K562 (cell line): ENCODE data around the gene NPR2. TPM values are rescaled to one million over a fixed set of nuclear protein-coding genes. Genes with fewer than 3 reads are reported as not detected.

Source experiments
- C11orf30 ChIP-seq: fragments of 450-650 bp; IDR thresholded peaks from 2 replicates; pipeline ENCODE4 v1.6.1; 2016; ENCODE audit warnings: low read depth, mild to moderate bottlenecking
- CC2D1A ChIP-seq: fragments of 450-650 bp; IDR thresholded peaks from 2 replicates; pipeline ENCODE4 v1.6.1; 2017; ENCODE audit warnings: mild to moderate bottlenecking
- ILK ChIP-seq: fragments of 450-650 bp; IDR thresholded peaks from 2 replicates; pipeline ENCODE4 v1.6.1; 2016; ENCODE audit warnings: missing genetic modification characterization, low read depth, mild to moderate bottlenecking, missing compliant biosample characterization, moderate library complexity, borderline replicate concordance
- MAFF ChIP-seq: IDR thresholded peaks from 2 replicates; pipeline ENCODE4 v1.6.1; 2012; ENCODE audit warnings: low read length, improper control_type of control experiment
- MTA3 ChIP-seq: fragments of 450-650 bp; formaldehyde crosslinking; IDR thresholded peaks from 2 replicates; pipeline ENCODE4 v1.6.1; 2017; ENCODE audit warnings: mild to moderate bottlenecking, borderline replicate concordance
- MYBL2 ChIP-seq, 2 experiments: fragments of 450-650 bp in 1 of 2; sonication (generic) in 1 of 2; formaldehyde crosslinking in 1 of 2; IDR thresholded peaks; 2 replicates each; pipeline versions ENCODE4 v1.6.1 to v1.8.1; 2017 to 2022; ENCODE audit warnings: borderline replicate concordance in 1 of 2, inconsistent platforms in 1 of 2, low read depth in 1 of 2, mild to moderate bottlenecking in 1 of 2, missing genetic modification reagents in 1 of 2, moderate library complexity in 1 of 2
- POLR2A ChIP-seq: fragments of 450-650 bp; conservative IDR thresholded peaks from 2 replicates; pipeline ENCODE4 v1.6.1; 2016
- POLR2B ChIP-seq: fragments of 450-650 bp; IDR thresholded peaks from 2 replicates; pipeline ENCODE4 v1.6.1; 2018; ENCODE audit warnings: low read depth; ENCODE audit not compliant: partially characterized antibody
- RBM39 ChIP-seq: fragments of 200-400 bp; formaldehyde crosslinking; optimal IDR thresholded peaks from 2 replicates; pipeline ENCODE3; 2018; ENCODE audit warnings: low read depth, low read length
- RFX1 ChIP-seq: fragments of 450-650 bp; IDR thresholded peaks from 2 replicates; pipeline ENCODE4 v1.6.1; 2016; ENCODE audit warnings: mild to moderate bottlenecking, moderate library complexity
- SMARCB1 ChIP-seq: IDR thresholded peaks from 2 replicates; pipeline ENCODE4 v1.6.1; 2011; ENCODE audit warnings: improper control_type of control experiment, low read depth; ENCODE audit not compliant: insufficient read length
- ZEB2 ChIP-seq: fragments of 450-650 bp; IDR thresholded peaks from 2 replicates; pipeline ENCODE4 v1.6.1; 2016
- ZFP36 ChIP-seq: fragments of 150-350 bp; IDR thresholded peaks from 2 replicates; pipeline ENCODE4 v1.6.1; 2018; ENCODE audit warnings: low read length, low read depth; ENCODE audit not compliant: partially characterized antibody
- ZNF707 ChIP-seq: fragments of 250-450 bp; sonication (Bioruptor Pico); conservative IDR thresholded peaks from 2 replicates; pipeline ENCODE4 v1.8.0; 2022; ENCODE audit warnings: inconsistent platforms, mild to moderate bottlenecking, moderate library complexity
- ZNF764 ChIP-seq: fragments of 250-450 bp; sonication (Bioruptor Pico); IDR thresholded peaks from 2 replicates; pipeline ENCODE4 v1.4.0; 2020; ENCODE audit warnings: low read depth, mild to moderate bottlenecking, moderate library complexity
- polyA plus RNA-seq, 8 experiments: library from polyadenylated mRNA; depleted of rRNA in 4 of 8; stranded (reverse) in 5 of 8; unstranded in 3 of 8; fragments of >200 nt; fragmentation: Nextera tagmentation in 2 of 8; fragmentation: Illumina TruSeq in 1 of 8; extraction: Ambion mirVana in 2 of 8; extraction: Trizol in 1 of 8; gene quantifications; 2 replicates each; pipeline versions ENCODE4 v1.2.1 to v1.2.3, GENCODE V29; 2011 to 2014; ENCODE audit warnings: inconsistent platforms in 1 of 8, missing spikeins in 1 of 8
- total RNA-seq, 7 experiments: library from RNA; depleted of rRNA in 6 of 7; stranded (reverse); fragments of >200 nt in 6 of 7; fragmentation: Illumina TruSeq in 2 of 7; extraction: Trizol in 2 of 7; gene quantifications; 2 replicates each; pipeline versions ENCODE4 v1.2.1 to v1.2.3, GENCODE V29; 2011 to 2021; ENCODE audit warnings: low replicate concordance in 1 of 7
- TF ChIP-seq, protein P1 (sequence below): fragments of 250-450 bp; sonication (Bioruptor Pico); IDR thresholded peaks from 2 replicates; pipeline ENCODE4 v1.5.0; 2021
- TF ChIP-seq, protein P2 (sequence below): sonication (generic); formaldehyde crosslinking; IDR thresholded peaks from 2 replicates; pipeline ENCODE4 v1.8.1; 2023; ENCODE audit warnings: missing genetic modification reagents, mild to moderate bottlenecking, borderline replicate concordance
- TF ChIP-seq, protein P3 (sequence below): fragments of 250-450 bp; sonication (Bioruptor Pico); IDR thresholded peaks from 2 replicates; pipeline ENCODE4 v1.8.0; 2021; ENCODE audit warnings: borderline replicate concordance, mild to moderate bottlenecking, moderate library complexity; ENCODE audit not compliant: poor library complexity, severe bottlenecking
- TF ChIP-seq, protein P4 (sequence below): sonication (generic); formaldehyde crosslinking; IDR thresholded peaks from 2 replicates; pipeline ENCODE4 v1.9.0; 2022; ENCODE audit warnings: mild to moderate bottlenecking, missing genetic modification reagents
- TF ChIP-seq, protein P5 (sequence below): fragments of 450-650 bp; conservative IDR thresholded peaks from 2 replicates; pipeline ENCODE4 v1.6.1; 2016; ENCODE audit warnings: missing genetic modification characterization, low read depth, mild to moderate bottlenecking, control low read depth, missing compliant biosample characterization

Gene NPR2
- total and polyA plus RNA-seq, 9 of the 15 experiments (the other 6 are each of a cell fraction or from before 2014, with no cell fraction given), result 2.4 to 12.9 (median 6.0) TPM

DNA sequence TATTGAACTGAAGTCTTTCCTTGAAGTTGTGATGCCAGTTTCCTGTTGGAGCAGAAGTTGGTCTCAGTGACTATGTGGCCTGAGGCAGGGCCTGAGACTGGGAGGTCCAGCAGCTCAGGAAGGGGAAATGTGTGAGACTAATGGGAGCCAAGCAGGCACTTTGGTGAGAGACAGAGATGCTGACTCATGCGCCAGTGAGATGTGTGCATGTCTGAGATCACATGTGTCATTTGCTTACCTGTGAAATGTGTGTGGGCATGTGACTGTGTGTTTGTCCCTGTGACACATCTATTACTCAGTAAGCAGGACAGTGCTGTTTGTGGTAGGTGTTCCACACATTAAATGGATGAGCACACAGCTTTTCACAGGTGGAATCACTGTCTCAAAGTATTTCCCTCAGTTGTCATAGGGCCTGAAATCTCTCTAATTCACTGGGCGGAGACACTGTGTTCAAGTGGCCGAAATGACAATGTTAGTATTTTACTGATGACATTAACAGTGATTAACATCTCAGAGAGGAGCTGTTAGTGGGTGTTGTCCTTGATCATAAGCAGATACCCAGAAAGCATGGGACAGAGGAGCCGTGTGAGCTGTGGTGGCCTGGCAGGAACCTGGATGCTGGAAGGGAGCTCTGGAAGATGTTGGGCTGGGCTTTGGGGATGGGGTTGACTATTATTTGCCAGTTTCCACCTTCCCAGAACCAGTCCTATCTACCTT lies 7.4 kb downstream of the NPR2 start (continued):
- no peak for TF ChIP-seq MYBL2 (IDR thresholded peaks at IDR 0.05; ENCODE audit: low read depth)
- no peak for TF ChIP-seq MYBL2 (CRISPR knock-in tag; IDR thresholded peaks at IDR 0.05; ENCODE audit: borderline replicate concordance)
- TF ChIP-seq SMARCB1, result no peak
- TF ChIP-seq RBM39, result no peak
- TF ChIP-seq, protein P1, sequence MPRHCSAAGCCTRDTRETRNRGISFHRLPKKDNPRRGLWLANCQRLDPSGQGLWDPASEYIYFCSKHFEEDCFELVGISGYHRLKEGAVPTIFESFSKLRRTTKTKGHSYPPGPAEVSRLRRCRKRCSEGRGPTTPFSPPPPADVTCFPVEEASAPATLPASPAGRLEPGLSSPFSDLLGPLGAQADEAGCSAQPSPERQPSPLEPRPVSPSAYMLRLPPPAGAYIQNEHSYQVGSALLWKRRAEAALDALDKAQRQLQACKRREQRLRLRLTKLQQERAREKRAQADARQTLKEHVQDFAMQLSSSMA (CRISPR knock-in tag), result no peak
- TF ChIP-seq, protein P2, sequence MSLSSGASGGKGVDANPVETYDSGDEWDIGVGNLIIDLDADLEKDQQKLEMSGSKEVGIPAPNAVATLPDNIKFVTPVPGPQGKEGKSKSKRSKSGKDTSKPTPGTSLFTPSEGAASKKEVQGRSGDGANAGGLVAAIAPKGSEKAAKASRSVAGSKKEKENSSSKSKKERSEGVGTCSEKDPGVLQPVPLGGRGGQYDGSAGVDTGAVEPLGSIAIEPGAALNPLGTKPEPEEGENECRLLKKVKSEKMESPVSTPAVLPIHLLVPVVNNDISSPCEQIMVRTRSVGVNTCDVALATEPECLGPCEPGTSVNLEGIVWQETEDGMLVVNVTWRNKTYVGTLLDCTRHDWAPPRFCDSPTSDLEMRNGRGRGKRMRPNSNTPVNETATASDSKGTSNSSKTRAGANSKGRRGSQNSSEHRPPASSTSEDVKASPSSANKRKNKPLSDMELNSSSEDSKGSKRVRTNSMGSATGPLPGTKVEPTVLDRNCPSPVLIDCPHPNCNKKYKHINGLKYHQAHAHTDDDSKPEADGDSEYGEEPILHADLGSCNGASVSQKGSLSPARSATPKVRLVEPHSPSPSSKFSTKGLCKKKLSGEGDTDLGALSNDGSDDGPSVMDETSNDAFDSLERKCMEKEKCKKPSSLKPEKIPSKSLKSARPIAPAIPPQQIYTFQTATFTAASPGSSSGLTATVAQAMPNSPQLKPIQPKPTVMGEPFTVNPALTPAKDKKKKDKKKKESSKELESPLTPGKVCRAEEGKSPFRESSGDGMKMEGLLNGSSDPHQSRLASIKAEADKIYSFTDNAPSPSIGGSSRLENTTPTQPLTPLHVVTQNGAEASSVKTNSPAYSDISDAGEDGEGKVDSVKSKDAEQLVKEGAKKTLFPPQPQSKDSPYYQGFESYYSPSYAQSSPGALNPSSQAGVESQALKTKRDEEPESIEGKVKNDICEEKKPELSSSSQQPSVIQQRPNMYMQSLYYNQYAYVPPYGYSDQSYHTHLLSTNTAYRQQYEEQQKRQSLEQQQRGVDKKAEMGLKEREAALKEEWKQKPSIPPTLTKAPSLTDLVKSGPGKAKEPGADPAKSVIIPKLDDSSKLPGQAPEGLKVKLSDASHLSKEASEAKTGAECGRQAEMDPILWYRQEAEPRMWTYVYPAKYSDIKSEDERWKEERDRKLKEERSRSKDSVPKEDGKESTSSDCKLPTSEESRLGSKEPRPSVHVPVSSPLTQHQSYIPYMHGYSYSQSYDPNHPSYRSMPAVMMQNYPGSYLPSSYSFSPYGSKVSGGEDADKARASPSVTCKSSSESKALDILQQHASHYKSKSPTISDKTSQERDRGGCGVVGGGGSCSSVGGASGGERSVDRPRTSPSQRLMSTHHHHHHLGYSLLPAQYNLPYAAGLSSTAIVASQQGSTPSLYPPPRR, result no peak
- TF ChIP-seq ZEB2, result peak; percentile 73
- TF ChIP-seq, protein P3, sequence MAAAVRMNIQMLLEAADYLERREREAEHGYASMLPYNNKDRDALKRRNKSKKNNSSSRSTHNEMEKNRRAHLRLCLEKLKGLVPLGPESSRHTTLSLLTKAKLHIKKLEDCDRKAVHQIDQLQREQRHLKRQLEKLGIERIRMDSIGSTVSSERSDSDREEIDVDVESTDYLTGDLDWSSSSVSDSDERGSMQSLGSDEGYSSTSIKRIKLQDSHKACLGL (CRISPR knock-in tag), result no peak
- TF ChIP-seq ZNF707 (CRISPR knock-in tag), result no peak
- no peak for TF ChIP-seq ILK (tag)
- TF ChIP-seq CC2D1A, result no peak
- no peak for TF ChIP-seq MTA3
- TF ChIP-seq, protein P4, sequence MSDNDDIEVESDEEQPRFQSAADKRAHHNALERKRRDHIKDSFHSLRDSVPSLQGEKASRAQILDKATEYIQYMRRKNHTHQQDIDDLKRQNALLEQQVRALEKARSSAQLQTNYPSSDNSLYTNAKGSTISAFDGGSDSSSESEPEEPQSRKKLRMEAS (CRISPR knock-in tag), result 0 out of 2 replicates have a peak, but pooled peaks have one; percentile 28
- no peak for TF ChIP-seq RFX1
- TF ChIP-seq MAFF, result peak; percentile 79
- no peak for TF ChIP-seq POLR2B
- no peak for TF ChIP-seq POLR2A
- no peak for TF ChIP-seq ZNF764 (CRISPR knock-in tag)
- TF ChIP-seq, protein P5, sequence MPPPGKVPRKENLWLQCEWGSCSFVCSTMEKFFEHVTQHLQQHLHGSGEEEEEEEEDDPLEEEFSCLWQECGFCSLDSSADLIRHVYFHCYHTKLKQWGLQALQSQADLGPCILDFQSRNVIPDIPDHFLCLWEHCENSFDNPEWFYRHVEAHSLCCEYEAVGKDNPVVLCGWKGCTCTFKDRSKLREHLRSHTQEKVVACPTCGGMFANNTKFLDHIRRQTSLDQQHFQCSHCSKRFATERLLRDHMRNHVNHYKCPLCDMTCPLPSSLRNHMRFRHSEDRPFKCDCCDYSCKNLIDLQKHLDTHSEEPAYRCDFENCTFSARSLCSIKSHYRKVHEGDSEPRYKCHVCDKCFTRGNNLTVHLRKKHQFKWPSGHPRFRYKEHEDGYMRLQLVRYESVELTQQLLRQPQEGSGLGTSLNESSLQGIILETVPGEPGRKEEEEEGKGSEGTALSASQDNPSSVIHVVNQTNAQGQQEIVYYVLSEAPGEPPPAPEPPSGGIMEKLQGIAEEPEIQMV (tag), result no peak
- TF ChIP-seq C11orf30, result peak; percentile 95
- no peak for TF ChIP-seq ZFP36
